KBM-7 (cell line): ENCODE data around the gene ZNF574.
"Not testable (repeated sequence)": the region's sequence is repeated elsewhere in the genome, so short reads cannot be mapped to it uniquely, and the experiment has no call there.

Experiments
- DNase-seq: peaks from one replicate; pipeline ENCODE4 v3.0.0-alpha.2; 2015
- in situ Hi-C: fragments of 300-500 bp; cut with MboI; formaldehyde crosslinking; loops from 2 replicates; pipeline ENCODE4 v1.14.3; 2020; ENCODE audit warnings: low sequenced_read_pairs, low pct_unique_long_range_greater_than_20kb, mixed read lengths

The ZNF574 gene

DNA sequence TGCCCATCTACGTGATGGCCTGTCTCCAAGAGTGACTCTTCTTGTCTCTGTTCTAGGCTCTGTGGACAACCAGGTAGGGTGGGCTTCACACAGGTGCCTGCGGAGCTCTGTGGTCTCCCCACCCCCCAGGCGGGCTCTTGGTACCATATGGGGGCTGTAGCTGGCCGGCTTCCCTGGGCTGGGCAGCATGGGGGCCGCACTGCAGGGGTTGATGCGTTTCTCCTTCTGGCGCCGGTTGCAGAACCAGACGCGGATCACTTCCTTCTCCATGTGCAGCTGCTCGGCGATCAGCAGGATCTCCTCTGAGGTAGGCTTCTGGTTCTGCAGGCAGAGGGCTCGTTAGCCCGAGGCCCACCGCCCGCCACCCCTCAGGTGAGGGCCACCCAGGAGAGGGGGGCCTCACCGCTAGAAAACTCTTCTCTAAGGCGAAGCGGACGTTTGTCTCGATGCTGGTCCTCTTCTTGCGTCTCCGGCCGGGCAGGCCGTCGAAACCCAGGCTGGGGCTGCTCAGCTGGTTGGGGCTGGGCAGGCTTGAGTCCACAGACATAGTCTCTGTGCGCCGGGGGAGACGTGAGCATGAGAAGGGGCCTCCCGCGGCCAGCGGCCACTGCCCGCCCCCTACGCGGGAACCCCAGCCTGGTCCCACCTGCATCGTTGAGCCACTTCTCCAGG is 19.3 kb downstream of the ZNF574 start:
- DNase-seq: no peak
- in situ Hi-C loops: no loop called here

DNA sequence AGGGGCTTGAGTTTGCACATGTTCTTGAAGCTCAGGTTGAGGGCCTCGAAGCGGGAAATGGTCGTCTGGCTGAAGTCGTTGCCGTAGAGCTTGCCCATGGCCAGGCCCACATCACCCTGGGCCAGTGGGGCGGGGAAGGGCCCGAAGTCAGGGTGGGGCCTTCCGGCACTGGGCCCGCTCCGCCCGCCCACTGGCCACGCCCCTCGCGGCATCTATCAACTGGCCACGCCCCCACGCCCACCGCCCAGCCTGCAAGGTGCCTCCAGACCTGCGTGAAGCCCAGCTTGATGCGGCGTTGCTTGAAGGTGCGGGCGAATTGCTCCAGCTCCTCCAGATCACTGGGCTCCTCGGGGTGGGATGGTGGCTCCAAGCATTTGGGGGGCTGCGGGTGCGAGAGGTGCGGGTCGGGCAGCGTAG is 19.9 kb downstream of the ZNF574 start:
- in situ Hi-C loops: no loop called here
- DNase-seq: no peak

DNA sequence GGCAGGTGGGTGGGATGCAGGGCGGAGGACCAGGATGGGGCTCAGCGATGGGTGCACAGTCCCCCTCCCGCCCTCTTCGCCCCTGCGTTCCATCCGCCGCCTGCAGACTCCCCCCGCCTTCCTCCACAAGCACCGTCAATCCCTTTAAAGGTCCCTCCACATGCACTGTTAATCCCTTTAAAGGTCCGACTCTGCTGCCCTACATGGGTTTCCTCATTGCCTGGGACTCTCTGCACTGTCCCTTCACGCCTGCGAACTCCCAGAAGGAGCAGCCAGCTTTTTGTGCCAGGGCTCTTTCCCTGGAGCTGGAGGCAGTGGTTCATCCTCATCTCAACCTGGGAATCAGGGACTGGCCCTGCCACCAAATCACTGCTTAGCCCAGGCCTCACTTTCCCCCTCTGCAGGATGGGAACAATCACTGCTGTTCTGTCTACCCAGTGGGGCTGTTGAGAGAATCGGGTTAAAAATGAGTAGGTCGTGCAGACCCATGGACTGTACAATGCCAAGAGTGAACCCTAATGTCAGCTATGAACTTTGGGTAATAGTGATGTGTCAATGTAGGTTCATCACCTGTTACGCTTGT is 20.4 kb downstream of the ZNF574 start:
- in situ Hi-C loops: no loop called here

DNA sequence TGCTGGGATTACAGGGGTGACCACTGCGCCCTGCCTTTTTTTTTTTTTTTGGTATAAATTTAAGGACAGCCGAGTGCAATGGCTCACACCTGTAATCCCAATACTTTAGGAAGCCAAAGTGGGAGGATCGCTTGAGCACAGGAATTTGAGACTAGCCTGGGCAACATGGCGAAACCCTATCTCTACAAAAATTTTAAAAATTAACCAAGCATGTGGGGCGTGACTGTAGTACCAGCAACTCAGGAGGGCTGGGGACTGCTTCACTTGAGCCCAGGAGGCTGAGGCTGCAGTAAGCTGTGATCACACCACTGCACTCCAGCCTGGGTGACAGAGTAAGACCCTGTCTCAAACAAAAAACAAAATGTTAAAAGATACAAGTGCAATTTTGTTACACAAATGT is 21.5 kb downstream of the ZNF574 start:
- in situ Hi-C loops: no loop called here
- no peak for DNase-seq

More for the DNA sequence above, 20.4 kb downstream of the ZNF574 start:
- DNase-seq: no peak

DNA sequence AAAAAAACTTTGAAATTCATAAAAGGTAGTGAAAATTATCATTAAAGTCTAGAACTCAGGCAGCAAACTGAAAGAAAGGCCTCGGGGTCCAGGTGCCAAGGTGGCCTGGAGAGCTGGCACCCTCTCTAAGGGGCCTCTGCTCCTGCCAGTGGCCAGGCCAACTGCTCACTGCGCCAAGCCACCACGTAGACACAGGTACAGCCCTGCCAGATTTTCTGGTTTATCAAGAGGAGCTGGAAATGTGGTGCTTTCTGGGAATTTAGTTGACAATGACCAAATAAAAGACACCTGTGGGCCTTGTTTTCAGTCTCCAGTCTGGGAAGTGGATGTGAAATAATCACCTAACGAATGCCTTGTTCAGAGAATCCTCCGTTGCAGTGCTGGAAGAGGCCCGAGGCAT is 22.8 kb downstream of the ZNF574 start:
- no peak for DNase-seq
- in situ Hi-C loops: no loop called here

DNA sequence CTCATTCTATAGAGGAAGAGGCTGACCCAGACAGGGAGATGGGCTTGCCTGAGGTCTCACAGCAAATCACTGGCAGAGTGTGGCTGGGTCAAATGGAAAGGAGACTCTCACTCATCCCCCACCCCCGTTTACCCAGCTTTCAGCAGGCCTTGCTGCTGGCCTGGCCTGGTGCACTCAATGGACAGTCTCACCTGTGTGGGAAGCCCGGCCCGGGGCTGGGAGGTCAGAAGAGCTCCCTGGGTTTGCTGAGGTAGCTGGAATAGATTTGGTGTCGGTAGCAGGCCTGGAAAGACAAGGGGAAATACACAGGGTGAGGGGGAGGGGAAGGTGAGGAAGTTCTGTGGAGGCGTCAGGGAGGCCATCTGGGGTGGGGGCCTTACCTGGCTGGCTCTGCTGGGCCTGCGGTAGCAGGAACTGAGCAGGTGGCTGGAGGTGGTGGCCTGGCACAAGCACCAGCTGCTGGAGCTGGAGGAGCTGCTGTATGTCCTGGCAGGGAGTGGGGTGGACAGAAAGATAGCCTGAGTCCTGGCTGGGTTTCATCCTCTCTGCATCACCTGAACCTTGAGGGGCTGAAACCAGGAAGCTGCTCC is 23.5 kb downstream of the ZNF574 start:
- no peak for DNase-seq
- in situ Hi-C loops: no loop called here

DNA sequence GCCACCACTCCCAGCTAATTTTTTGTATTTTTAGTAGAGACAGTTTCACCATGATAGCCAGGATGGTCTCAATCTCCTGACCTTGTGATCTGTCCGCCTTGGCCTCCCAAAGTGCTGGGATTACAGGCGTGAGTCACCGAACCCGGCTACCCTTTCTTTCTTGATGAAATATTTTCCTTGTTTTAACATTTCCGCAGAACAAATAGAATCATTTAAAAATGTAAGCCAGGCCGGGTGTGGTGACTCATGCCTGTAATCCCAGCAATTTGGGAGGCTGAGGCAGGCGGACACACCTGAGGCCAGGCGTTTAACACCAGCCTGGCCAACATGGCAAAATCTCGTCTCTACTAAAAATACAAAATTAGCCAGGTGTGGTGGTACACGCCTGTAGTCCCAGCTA is 24.3 kb downstream of the ZNF574 start:
- in situ Hi-C loops: loop anchor here (25.0 kb wide), 1 partner anchor 312 kb away; no protein-coding TSS in a partner anchor

DNA sequence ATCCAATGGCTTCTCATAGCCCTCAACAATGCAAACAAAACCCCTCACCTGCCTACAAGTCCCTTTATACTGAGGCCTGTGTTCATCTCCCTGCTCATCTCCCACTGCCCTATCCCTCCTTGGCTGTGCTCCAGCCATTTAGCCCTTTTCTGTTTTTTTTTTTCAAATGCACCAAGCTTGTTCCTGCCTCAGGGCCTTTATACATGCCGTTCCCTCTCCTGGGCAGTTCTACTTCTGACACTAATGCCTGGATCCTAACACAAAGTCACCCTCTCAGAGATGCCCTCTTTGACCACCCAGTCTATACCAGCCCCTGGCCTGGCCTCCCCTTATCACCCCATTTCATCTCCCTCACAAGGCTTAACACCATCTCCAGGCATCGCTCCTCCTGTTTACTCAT is 26.9 kb downstream of the ZNF574 start:
- in situ Hi-C loops: loop anchor here (25.0 kb wide), 1 partner anchor 309 kb away; no protein-coding TSS in a partner anchor
- no peak for DNase-seq

More for the DNA sequence above, 24.3 kb downstream of the ZNF574 start:
- DNase-seq: not testable (repeated sequence)

DNA sequence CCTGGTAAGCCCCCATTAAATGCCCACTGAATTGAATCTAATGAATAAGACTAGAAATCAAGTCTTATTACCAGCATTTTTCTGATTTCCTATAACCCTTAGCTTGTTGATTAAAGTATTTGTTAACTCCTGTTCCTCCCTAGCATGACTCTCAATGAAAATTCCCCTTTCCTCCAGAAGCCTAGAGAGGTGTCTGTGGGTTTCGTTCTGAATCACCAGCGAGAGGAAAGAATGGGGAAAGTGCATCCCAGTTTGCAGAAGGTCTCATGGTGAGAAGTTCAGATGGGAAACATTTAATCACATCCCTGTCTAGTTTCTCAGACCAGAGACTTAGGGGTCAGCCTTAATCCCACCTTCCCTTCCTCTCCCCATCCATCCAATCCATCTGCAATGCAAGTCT is 29.4 kb downstream of the ZNF574 start:
- in situ Hi-C loops: loop anchor here (25.0 kb wide), 1 partner anchor 307 kb away; no protein-coding TSS in a partner anchor
- DNase-seq: no peak

DNA sequence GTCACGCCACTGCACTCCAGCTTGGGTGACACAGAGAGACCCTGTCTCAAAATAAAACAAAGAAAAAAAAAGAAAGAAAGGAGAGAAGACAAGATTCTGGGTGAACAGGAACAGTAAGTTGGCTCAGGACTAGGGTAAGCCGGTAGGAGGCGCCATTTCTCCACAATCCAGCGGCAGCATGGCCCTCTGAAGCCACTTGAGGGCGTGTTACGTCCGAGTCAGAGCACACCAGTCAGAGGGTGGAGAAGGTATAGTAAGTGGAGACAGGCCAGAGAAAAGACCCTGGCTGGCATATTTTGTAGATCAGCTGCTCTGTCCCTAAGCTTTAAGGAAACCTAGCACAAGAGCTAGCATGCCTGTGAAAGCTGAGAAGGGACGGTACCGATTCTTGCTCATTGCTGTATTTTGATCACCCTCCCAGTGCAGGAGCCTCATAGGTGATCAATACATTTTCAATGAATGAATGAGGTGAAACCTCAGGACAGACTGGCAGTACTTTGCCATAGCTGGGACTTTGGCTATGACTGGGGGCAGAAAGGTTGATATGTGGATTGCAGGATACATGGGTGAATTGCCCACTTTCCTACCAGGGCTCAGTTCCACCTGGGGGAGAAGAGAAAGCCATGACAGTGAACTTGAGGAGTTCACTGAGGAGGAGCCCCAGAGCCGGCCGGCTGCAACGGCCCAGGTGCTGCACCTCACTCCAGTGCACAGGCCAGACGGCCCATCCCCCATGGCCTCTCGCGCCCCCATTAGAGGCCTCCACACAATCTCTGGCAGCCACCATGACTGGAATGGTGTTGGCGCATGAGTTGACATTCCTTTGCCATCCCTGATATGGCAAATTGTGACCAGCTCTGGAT is 32.8 kb downstream of the ZNF574 start:
- peak; percentile 91 for DNase-seq
- in situ Hi-C loops: loop anchor here (25.0 kb wide), 1 partner anchor 304 kb away; no protein-coding TSS in a partner anchor

DNA sequence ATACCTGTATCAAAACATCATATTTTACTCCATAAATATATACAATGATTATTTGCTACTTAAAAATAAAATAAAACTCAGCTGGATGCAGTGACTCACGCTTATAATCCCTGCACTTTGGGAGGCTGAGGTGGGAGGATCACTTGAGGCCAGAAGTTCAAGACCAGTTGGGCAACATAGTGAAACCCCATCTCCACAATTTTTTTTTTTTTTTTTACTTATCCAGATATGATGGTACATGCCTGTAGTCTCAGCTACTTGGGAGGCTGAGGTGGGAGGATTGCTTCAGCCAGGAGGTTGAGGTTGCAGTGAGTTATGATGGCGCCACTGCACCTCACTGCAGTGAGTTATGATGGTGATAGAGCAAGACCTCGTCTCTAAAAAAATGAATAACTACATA is 33.9 kb downstream of the ZNF574 start:
- in situ Hi-C loops: loop anchor here (25.0 kb wide), 1 partner anchor 302 kb away; no protein-coding TSS in a partner anchor
- DNase-seq: no peak

DNA sequence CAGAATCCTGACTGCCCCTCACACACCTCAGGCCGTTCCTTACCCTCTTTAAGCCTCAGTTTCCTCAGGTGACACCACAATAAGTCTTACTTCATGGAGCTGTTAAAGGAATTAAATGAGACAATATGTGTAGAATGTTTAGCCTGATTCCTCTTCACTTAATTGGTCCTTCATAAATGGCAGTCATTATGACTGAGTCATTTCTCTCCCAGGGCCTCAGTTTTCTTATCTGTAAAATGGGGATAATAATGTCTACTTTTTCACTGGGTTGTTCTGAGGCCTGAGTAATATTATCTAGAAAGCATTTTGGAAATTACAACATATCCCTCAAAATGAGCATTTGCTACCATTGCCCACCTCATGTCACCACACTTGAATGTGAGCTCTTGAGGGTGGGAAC is 34.7 kb downstream of the ZNF574 start:
- no peak for DNase-seq
- in situ Hi-C loops: loop anchor here (25.0 kb wide), 1 partner anchor 302 kb away; no protein-coding TSS in a partner anchor

DNA sequence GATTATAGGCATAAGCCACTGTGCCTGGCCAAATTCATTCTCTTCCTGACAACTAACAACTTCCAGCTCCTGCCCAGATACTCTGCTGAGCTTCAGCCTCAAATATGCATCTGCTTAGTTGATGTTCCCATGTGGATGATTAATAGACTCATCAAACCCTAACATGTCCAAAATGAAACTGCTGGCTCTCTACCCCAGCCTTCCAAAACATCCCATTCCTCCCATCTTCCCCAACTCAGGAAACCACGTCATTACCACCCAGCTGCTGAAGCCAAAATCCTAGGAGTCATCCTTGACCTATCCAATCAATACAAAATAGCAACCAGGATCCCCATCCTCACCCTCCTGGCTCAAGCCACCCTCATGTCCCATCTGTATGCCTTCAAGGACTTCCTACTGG is 35.4 kb downstream of the ZNF574 start:
- in situ Hi-C loops: loop anchor here (25.0 kb wide), 1 partner anchor 301 kb away; no protein-coding TSS in a partner anchor
- DNase-seq: no peak

DNA sequence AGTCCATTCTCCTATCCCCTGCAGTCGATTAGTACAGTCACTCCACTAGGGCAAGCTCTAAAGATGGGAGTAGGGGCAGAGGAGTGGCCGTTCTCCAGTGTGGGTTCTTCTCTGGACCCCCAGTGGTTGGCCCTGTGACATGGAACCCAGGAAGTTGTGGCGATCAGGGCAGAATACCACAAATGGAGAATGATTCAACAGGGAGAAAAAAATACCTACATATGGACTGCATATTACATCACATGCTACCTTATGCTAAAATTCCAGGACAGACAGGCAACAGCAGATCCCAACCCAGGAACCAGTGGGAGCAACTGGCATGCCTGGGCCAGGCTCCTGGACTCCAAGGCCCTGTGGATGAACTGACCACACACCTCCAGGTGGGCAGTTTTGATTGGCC is 35.8 kb downstream of the ZNF574 start:
- DNase-seq: no peak
- in situ Hi-C loops: loop anchor here (25.0 kb wide), 1 partner anchor 300 kb away; no protein-coding TSS in a partner anchor

DNA sequence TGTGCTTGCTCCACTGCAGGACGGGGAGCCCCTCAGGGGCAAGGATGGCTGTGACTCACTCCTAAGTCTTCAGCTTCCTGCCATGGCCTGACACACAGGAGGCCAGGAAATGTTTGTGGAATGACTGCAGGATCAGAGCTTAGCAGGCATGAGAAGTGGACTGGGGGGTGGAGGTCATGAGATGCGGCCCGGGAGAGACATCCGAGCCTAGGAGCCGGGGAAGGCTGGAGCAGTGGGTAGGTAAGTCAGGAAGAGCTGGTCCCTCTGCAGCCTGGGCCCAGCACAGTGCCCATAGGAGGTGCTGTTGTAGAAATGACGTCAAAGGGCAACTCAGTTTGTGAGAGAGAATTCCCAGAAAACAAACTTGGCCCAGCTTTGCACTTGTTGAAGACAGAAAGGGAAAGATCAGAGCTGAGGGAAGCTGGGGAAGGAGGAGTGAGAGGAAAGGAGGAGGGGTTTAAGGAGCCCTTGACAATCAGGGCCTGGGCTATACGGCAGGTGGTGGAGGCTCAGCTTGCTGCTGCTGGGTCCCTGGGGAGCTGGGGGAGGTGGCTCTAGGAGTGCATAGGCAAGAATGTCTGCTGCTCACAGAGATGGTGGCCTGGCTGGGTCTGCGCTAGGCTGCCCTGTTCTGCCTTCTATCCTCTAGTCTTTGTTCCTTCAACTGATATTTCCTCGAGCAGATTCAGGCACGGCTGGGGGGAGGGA is 37.8 kb downstream of the ZNF574 start:
- in situ Hi-C loops: loop anchor here (25.0 kb wide), 1 partner anchor 299 kb away; no protein-coding TSS in a partner anchor
- DNase-seq: no peak

DNA sequence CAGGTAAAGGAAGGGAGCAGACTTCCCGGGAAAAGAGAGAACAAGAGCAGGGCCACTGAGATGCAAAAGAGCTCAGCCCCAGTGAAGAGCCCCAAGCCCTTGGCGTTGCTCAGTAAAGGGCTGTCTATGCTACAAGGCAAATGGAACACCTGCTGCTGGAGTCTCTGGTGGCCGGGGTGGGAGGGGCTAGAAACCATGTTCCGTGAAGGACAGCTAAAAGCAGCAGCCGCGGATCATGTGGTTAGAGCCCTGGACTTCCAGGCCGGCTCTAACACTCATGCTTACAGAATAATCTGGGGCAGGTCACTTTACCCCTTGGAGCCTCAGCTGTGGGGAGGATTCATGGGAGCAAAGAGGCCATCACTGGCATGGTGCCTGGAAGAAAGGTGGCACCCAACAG is 38.4 kb downstream of the ZNF574 start:
- no peak for DNase-seq

DNA sequence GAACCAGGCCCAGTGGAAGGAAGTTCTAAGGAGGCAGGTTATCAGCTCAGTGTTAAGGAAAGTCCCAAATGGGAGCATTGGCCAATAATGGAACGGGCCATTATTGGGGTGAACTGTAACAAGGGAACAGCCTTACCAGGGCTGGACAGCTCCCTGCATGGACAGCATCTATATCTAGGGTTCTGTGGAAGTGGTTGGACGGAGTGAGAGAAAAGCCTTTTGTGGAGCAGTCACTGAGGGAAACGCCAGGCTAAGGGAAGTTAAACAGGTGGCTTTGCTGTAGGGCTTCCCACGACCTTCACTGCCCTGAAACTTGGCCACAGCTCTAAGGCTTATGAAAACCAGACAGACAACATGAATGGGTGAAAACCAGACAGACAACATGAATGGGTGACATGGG is 39.3 kb downstream of the ZNF574 start:
- in situ Hi-C loops: loop anchor here (25.0 kb wide), 1 partner anchor 297 kb away; no protein-coding TSS in a partner anchor
- no peak for DNase-seq

More for the DNA sequence above, 38.4 kb downstream of the ZNF574 start:
- in situ Hi-C loops: loop anchor here (25.0 kb wide), 1 partner anchor 298 kb away; no protein-coding TSS in a partner anchor

DNA sequence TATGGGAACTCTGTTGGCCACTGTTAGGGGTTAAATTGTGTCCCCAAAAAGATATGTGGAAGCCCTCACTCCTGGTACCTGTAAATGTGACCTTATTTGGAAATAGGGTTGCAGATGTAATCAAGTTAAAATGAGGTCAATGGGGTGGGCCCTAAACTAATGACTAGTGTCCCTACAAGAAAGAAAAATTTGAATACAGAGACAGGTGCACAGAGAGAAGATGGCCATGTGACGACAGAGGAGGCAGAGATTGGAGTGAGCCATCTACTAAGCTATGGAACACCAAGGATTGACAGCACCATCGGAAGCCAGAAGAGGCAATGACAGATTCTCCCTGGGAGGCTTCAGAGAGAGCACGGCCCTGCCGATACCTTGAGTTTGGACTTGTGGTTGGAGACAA is 39.7 kb downstream of the ZNF574 start:
- in situ Hi-C loops: loop anchor here (25.0 kb wide), 1 partner anchor 297 kb away; no protein-coding TSS in a partner anchor
- no peak for DNase-seq
